ENCODE data around the gene CD160. TPM values are rescaled to one million over a fixed set of nuclear protein-coding genes. Genes with fewer than 3 reads are reported as not detected.
"Not testable (repeated sequence)": the region's sequence is repeated elsewhere in the genome, so short reads cannot be mapped to it uniquely, and the experiment has no call there.

The CD160 gene
- total and polyA plus RNA-seq, 2 of the 13 experiments (the other 11 are each of a cell fraction or from before 2014, with no cell fraction given) = 0.09 TPM; not detected in 1

GRCh38 chr1:145761498-145761897 is 42.2 kb downstream of the CD160 start:
- DNase-seq (ENCODE audit: low spot score); FAIRE-seq; H3K79me2 ChIP-seq (ENCODE audit: insufficient read depth, low read length); BruUV-seq (replicated peaks); CTCF ChIA-PET (ENCODE audit: low intra/inter-chr PET ratio, low total read pairs); H3K27me3 ChIP-seq (ENCODE audit: control insufficient read depth in 1 of 2, insufficient read depth in 2 of 2, low read length in 2 of 2); H3K27ac ChIP-seq (ENCODE audit: extremely low read length, insufficient read depth, low read length); H4K20me1 ChIP-seq (ENCODE audit: insufficient read depth, low read length); H3K9me3 ChIP-seq (ENCODE audit: low read length); ATAC-seq; H3K4me2 ChIP-seq (ENCODE audit: low read depth, low read length); H3K9ac ChIP-seq (ENCODE audit: insufficient read depth, low read depth, low read length); H2AFZ ChIP-seq (ENCODE audit: low read length); H3K4me3 ChIP-seq (replicated peaks in 1 of 3; ENCODE audit: insufficient read depth in 1 of 3, low read depth in 2 of 3, low read length in 3 of 3); intact Hi-C loops (cut with micrococcal nuclease; ENCODE audit: unreplicated experiment): not testable (repeated sequence)
- in situ Hi-C loops (cut with HindIII; ENCODE audit: extremely low pct_ligation_motif_present, low pct_unique_long_range_greater_than_20kb) = loop anchor here (10.0 kb wide), 1 partner anchor 63 kb away; the partner anchor contains the start of genes POLR3C and RNF115
- POLR2A ChIA-PET = interaction anchor here (0.5 kb wide), 1 partner anchor 480 kb away, joined by 3 read pairs; no protein-coding TSS in a partner anchor
- H3K36me3 ChIP-seq (replicated peaks in 1 of 2; ENCODE audit: control insufficient read depth in 1 of 2, insufficient read depth in 2 of 2, low read length in 2 of 2) = peaks cover 3 to 10% of the 10 kb centered on the region in 2 experiments; a peak in 4 of 5 replicates
- WGBS (ENCODE audit: low lambda C conversion rate) = 96% methylated on average over 11 of the region's 11 CpGs
- H3K4me1 ChIP-seq (ENCODE audit: insufficient read depth, low read length) = peaks cover 20% of the 10 kb centered on the region

- BruUV-seq (replicated peaks); H3K9ac ChIP-seq (ENCODE audit: insufficient read depth, low read depth, low read length); H3K27me3 ChIP-seq (ENCODE audit: control insufficient read depth in 1 of 2, insufficient read depth in 2 of 2, low read length in 2 of 2); CTCF ChIA-PET (ENCODE audit: low intra/inter-chr PET ratio, low total read pairs); H3K9me3 ChIP-seq (ENCODE audit: low read length); intact Hi-C loops (cut with micrococcal nuclease; ENCODE audit: unreplicated experiment); H3K4me2 ChIP-seq (ENCODE audit: low read depth, low read length); H2AFZ ChIP-seq (ENCODE audit: low read length); H3K79me2 ChIP-seq (ENCODE audit: insufficient read depth, low read length); H3K4me3 ChIP-seq (replicated peaks in 1 of 3; ENCODE audit: insufficient read depth in 1 of 3, low read depth in 2 of 3, low read length in 3 of 3); H4K20me1 ChIP-seq (ENCODE audit: insufficient read depth, low read length); H3K27ac ChIP-seq (ENCODE audit: extremely low read length, insufficient read depth, low read length); DNase-seq (ENCODE audit: low spot score); ATAC-seq; FAIRE-seq: not testable (repeated sequence)
- TF ChIP-seq HNF4A (CRISPR knock-in tag; IDR thresholded peaks at IDR 0.05) = 0 out of 2 replicates have a peak, but pooled peaks have one; percentile 21
- POLR2A ChIA-PET = interaction anchor here (0.5 kb wide), 1 partner anchor 481 kb away, joined by 3 read pairs; no protein-coding TSS in a partner anchor
- Histone ChIP-seq H3K4me1 (ENCODE audit: insufficient read depth, low read length) (peaks cover 20% of the 10 kb centered on the region), H3K36me3 (replicated peaks in 1 of 2; ENCODE audit: control insufficient read depth in 1 of 2, insufficient read depth in 2 of 2, low read length in 2 of 2) (peaks cover 3 to 10% of the 10 kb centered on the region in 2 experiments; a peak in 4 of 5 replicates)
- WGBS (ENCODE audit: low lambda C conversion rate) = 100% methylated on average over 2 of the region's 2 CpGs
- in situ Hi-C loops (cut with HindIII; ENCODE audit: extremely low pct_ligation_motif_present, low pct_unique_long_range_greater_than_20kb) = loop anchor here (10.0 kb wide), 1 partner anchor 63 kb away; the partner anchor contains the start of genes POLR3C and RNF115
These were observed 42.7 kb downstream of the CD160 start for GRCh38 chr1:145762001-145762400.

- H3K9ac ChIP-seq (ENCODE audit: insufficient read depth, low read depth, low read length); CTCF ChIA-PET (ENCODE audit: low intra/inter-chr PET ratio, low total read pairs): not testable (repeated sequence)
These were observed 45.1 kb downstream of the CD160 start for GRCh38 chr1:145764231-145764940.

More at GRCh38 chr1:145764231-145764940, 45.1 kb downstream of the CD160 start:
- POLR2A ChIA-PET; H3K27ac ChIP-seq (ENCODE audit: extremely low read length, insufficient read depth, low read length); intact Hi-C loops (cut with micrococcal nuclease; ENCODE audit: unreplicated experiment); BruUV-seq (replicated peaks); H3K9me3 ChIP-seq (ENCODE audit: low read length); H3K79me2 ChIP-seq (ENCODE audit: insufficient read depth, low read length); H3K36me3 ChIP-seq (replicated peaks in 1 of 2; ENCODE audit: control insufficient read depth in 1 of 2, insufficient read depth in 2 of 2, low read length in 2 of 2); H4K20me1 ChIP-seq (ENCODE audit: insufficient read depth, low read length); DNase-seq (ENCODE audit: low spot score); FAIRE-seq; ATAC-seq; H3K4me3 ChIP-seq (replicated peaks in 1 of 3; ENCODE audit: insufficient read depth in 1 of 3, low read depth in 2 of 3, low read length in 3 of 3); H2AFZ ChIP-seq (ENCODE audit: low read length); H3K4me2 ChIP-seq (ENCODE audit: low read depth, low read length); H3K27me3 ChIP-seq (ENCODE audit: control insufficient read depth in 1 of 2, insufficient read depth in 2 of 2, low read length in 2 of 2): not testable (repeated sequence)
- peaks cover 20% of the 10 kb centered on the region for H3K4me1 ChIP-seq (ENCODE audit: insufficient read depth, low read length)
- in situ Hi-C loops (cut with HindIII; ENCODE audit: extremely low pct_ligation_motif_present, low pct_unique_long_range_greater_than_20kb) = loop anchor here (10.0 kb wide), 1 partner anchor 60 kb away; the partner anchor contains the start of genes POLR3C and RNF115
- WGBS (ENCODE audit: low lambda C conversion rate) = 97% methylated on average over 27 of the region's 52 CpGs
